Adrenal gland (tissue), 19 donors: ENCODE data around the gene GRK3. TPM values are rescaled to one million over a fixed set of nuclear protein-coding genes. Genes with fewer than 3 reads are reported as not detected.
"Not testable (repeated sequence)": the region's sequence is repeated elsewhere in the genome, so short reads cannot be mapped to it uniquely, and the experiment has no call there.

Experiments used
- DNase-seq, 7 donors: peaks; one replicate each; pipeline ENCODE4 v3.0.0-alpha.2; 2019 to 2020
- H3K27ac ChIP-seq, 5 donors: fragments of 200-600 bp; sonication (generic) in 4 of 5; 1 replicate in 3 of 5; 2 replicates in 2 of 5; pipeline versions ENCODE4 v1.5.1 to v1.8.0; 2016 to 2020; ENCODE audit warnings: mild to moderate bottlenecking in 1 of 5
- H3K27me3 ChIP-seq: fragments of 200-600 bp; 2 replicates; pipeline ENCODE4 v1.8.0; 2021
- H3K36me3 ChIP-seq, 2 donors: fragments of 200-600 bp; replicated peaks in 1 of 2; 1 replicate in 1 of 2; 2 replicates in 1 of 2; pipeline versions ENCODE4 v1.5.1 to v1.8.0; 2018 to 2022
- H3K4me1 ChIP-seq, 2 donors: fragments of 200-600 bp; replicated peaks in 1 of 2; 1 replicate in 1 of 2; 2 replicates in 1 of 2; pipeline versions ENCODE4 v1.5.1 to v1.8.0; 2018 to 2021
- H3K4me3 ChIP-seq, 4 donors: fragments of 200-600 bp; sonication (generic) in 3 of 4; one replicate each; pipeline ENCODE4 v1.5.1; 2016 to 2018
- H3K9me3 ChIP-seq, 3 donors: fragments of 200-600 bp; sonication (generic) in 1 of 3; replicated peaks in 1 of 3; 1 replicate in 2 of 3; 2 replicates in 1 of 3; pipeline versions ENCODE4 v1.5.1 to v1.8.0; 2016 to 2021
- CTCF ChIP-seq, 6 experiments: fragments of 450-650 bp in 4 of 6; fragments of 200-600 bp in 2 of 6; sonication (generic) in 1 of 6; IDR thresholded peaks; 1 replicate in 5 of 6; 2 replicates in 1 of 6; pipeline versions ENCODE4 v1.5.1 to v1.8.0; 2016 to 2021; ENCODE audit warnings: antibody characterized with exemption in 6 of 6, mild to moderate bottlenecking in 2 of 6, moderate library complexity in 1 of 6
- POLR2A ChIP-seq, 2 donors: fragments of 450-650 bp; IDR thresholded peaks; one replicate each; pipeline ENCODE4 v1.6.1; 2017; ENCODE audit warnings: antibody characterized with exemption in 2 of 2, mild to moderate bottlenecking in 2 of 2, moderate library complexity in 1 of 2
- WGBS, 4 donors: extraction: QIAGEN DNeasy Blood & Tissue Kit in 2 of 4; methylation state at CpG; one replicate each; pipeline versions ENCODE4 v1.1.5 to v1.1.7; 2013 to 2017; 5-methylcytosine and 5-hydroxymethylcytosine counted together
- intact Hi-C, 2 donors: fragments of 100-400 bp; cut with DNase I; formaldehyde crosslinking; loops; one replicate each; pipeline versions ENCODE4 v1.14.1 to v1.15.0; 2022 to 2023
- long read RNA-seq, 10 donors: library from polyadenylated mRNA in 3 of 10; unstranded in 2 of 10; stranded (forward) in 1 of 10; transcript quantifications; one replicate each; pipeline ENCODE4 v2.0.0 and lab custom pipeline, GENCODE V29; 2021 to 2026
- polyA plus RNA-seq, 3 donors: library from polyadenylated mRNA; stranded (reverse); fragments of 200-250 nt in 2 of 3; fragments of 350-450 nt in 1 of 3; fragmentation: Illumina TruSeq in 1 of 3; extraction: RNeasy Lipid Tissue Mini Kit (QIAGEN cat#74804) in 1 of 3; gene quantifications; one replicate each; pipeline ENCODE4 v1.2.3, GENCODE V29; 2013 to 2014
- total RNA-seq, 9 donors: library from RNA; depleted of rRNA in 4 of 9; stranded (reverse); fragments of >200 nt in 4 of 9; fragments of 120-200 nt in 1 of 9; fragmentation: NEBNext Ultra II Directional in 1 of 9; extraction: Animal tissue kit (Norgen Biotek cat#: 25700) in 1 of 9; gene quantifications; one replicate each; pipeline versions ENCODE4 v1.1.0 to v1.2.4, GENCODE V29; 2013 to 2023
- donor health status: healthy with polysubstance abuse.
- donor health status: Bipolar disorder and iron deficiency.
- donor health status: DM: yes; HTN: yes; CAD: no.
- donor health status: DM: no; HTN: no; CAD: no.
- donor health status: DM: no; HTN: no; CAD: no.
- donor health status: DM: yes; HTN: yes; CAD: no.

GRK3 gene
- total RNA-seq (10 to 100 TPM in 6 of 9 donors, 1 to 10 TPM in 3; 4.6 to 20.9 (median 12.4) TPM), polyA plus RNA-seq (1 to 10 TPM; 3.2 to 6.7 (median 3.5) TPM)
- long read RNA-seq, donor 1, full-length matches to known transcripts: 1 of 1 reads
- long read RNA-seq, donor 1, partial matches to known transcripts: 0 of 1 reads
- long read RNA-seq, donor 1, other reads (novel, unspliced or antisense): 0 of 1 reads
- long read RNA-seq, donor 2: 0 reads
- long read RNA-seq, donor 3, full-length matches to known transcripts: 1 of 1 reads
- long read RNA-seq, donor 3, partial matches to known transcripts: 0 of 1 reads
- long read RNA-seq, donor 3, other reads (novel, unspliced or antisense): 0 of 1 reads
- long read RNA-seq, donor 4, partial matches to known transcripts: 3 of 3 reads
- long read RNA-seq, donor 4, other reads (novel, unspliced or antisense): 0 of 3 reads
- long read RNA-seq, donor 5, full-length matches to known transcripts: 17 of 28 reads
- long read RNA-seq, donor 5, partial matches to known transcripts: 2 of 28 reads
- long read RNA-seq, donor 5, other reads (novel, unspliced or antisense): 9 of 28 reads
- long read RNA-seq, donor 6, partial matches to known transcripts: 0 of 2 reads
- long read RNA-seq, donor 6, other reads (novel, unspliced or antisense): 2 of 2 reads
- long read RNA-seq, donor 7: 0 reads
- long read RNA-seq, donor 8: 0 reads
- long read RNA-seq, donor 9, full-length matches to known transcripts: 1 of 1 reads
- long read RNA-seq, donor 9, partial matches to known transcripts: 0 of 1 reads
- long read RNA-seq, donor 9, other reads (novel, unspliced or antisense): 0 of 1 reads
- long read RNA-seq, donor 10: 0 reads

- Histone ChIP-seq H3K9me3 (no peaks in the 10 kb centered on the region), H3K4me3 (peak within 1 kb of the TSS in 3 of 4 donors; percentile 24 to 93 (median 49)), H3K36me3 (no peaks in the 10 kb centered on the region), H3K27ac (peak within 1 kb of the TSS; percentile 32 to 76 (median 46)), H3K27me3 (no peaks in the 10 kb centered on the region), H3K4me1 (peaks cover 12 to 18% of the 10 kb centered on the region in 2 donors)
- intact Hi-C loops: loop anchor here in 1 of 2 donors (10.0 kb wide), 1 partner anchor 140 kb away; no protein-coding TSS in a partner anchor
- DNase-seq: peak; percentile 68 to 89 (median 78)
- 0 to 1% (median 1%) methylated on average over 10 to 59 of the region's 73 CpGs for WGBS, 4 donors
- TF ChIP-seq CTCF (IDR thresholded peaks at IDR 0.05) (no peak), POLR2A (IDR thresholded peaks at IDR 0.05) (peak; percentile 21 to 31)
Measured at GRCh38 chr22:25564320-25564978, at the start of gene GRK3. GRK3 (plus strand) TSS chr22:25564675; CDS start chr22:25565041, 366 bp downstream.

- H3K9me3 ChIP-seq: no peaks in the 10 kb centered on the region
- no peak overlapping the region for H3K4me3 ChIP-seq
- TF ChIP-seq POLR2A (IDR thresholded peaks at IDR 0.05) (no peak), CTCF (IDR thresholded peaks at IDR 0.05) (no peak)
- 84 to 93% (median 89%) methylated on average over 12 of the region's 12 CpGs for WGBS, 4 donors
- no peaks in the 10 kb centered on the region for H3K27me3 ChIP-seq
- no peak for DNase-seq
- no peak overlapping the region for H3K27ac ChIP-seq
- no peaks in the 10 kb centered on the region for H3K36me3 ChIP-seq
- no peaks in the 10 kb centered on the region for H3K4me1 ChIP-seq
- intact Hi-C loops: no loop called here
Measured at GRCh38 chr22:25518000-25518663, 46.3 kb upstream of the GRK3 start.

GRCh38 chr22:25525376-25525775, 39.1 kb upstream of the GRK3 start:
- no peak overlapping the region for H3K4me3 ChIP-seq
- TF ChIP-seq CTCF (IDR thresholded peaks at IDR 0.05) (no peak), POLR2A (IDR thresholded peaks at IDR 0.05) (no peak)
- DNase-seq: no peak
- no peaks in the 10 kb centered on the region for H3K36me3 ChIP-seq
- 46 to 95% (median 70%) methylated on average over 1 of the region's 1 CpG for WGBS, 4 donors
- intact Hi-C loops: no loop called here
- no peaks in the 10 kb centered on the region for H3K4me1 ChIP-seq
- H3K9me3 ChIP-seq: no peaks in the 10 kb centered on the region
- H3K27me3 ChIP-seq: no peaks in the 10 kb centered on the region
- no peak overlapping the region for H3K27ac ChIP-seq

GRCh38 chr22:25525804-25526584, 38.5 kb upstream of the GRK3 start:
- DNase-seq, H3K9me3 ChIP-seq, H3K4me3 ChIP-seq, H3K4me1 ChIP-seq, H3K27ac ChIP-seq, H3K27me3 ChIP-seq, intact Hi-C loops, H3K36me3 ChIP-seq: not testable (repeated sequence)
- 66 to 75% (median 71%) methylated on average over 3 of the region's 3 CpGs for WGBS, 4 donors

- intact Hi-C loops, DNase-seq, H3K36me3 ChIP-seq, H3K4me1 ChIP-seq, H3K27me3 ChIP-seq, H3K9me3 ChIP-seq, H3K27ac ChIP-seq, H3K4me3 ChIP-seq: not testable (repeated sequence)
- WGBS, 4 donors: 10 to 20% (median 15%) methylated on average over 1 of the region's 1 CpG
Measured at GRCh38 chr22:25527016-25527415, 37.5 kb upstream of the GRK3 start.

GRCh38 chr22:25528068-25528467, 36.4 kb upstream of the GRK3 start:
- H3K4me1 ChIP-seq, H3K27me3 ChIP-seq, DNase-seq, H3K27ac ChIP-seq, H3K4me3 ChIP-seq, intact Hi-C loops, H3K36me3 ChIP-seq, H3K9me3 ChIP-seq: not testable (repeated sequence)
- WGBS, 4 donors: 63 to 81% (median 72%) methylated on average over 3 of the region's 3 CpGs
